GM20431 (cell line): ENCODE results near the gene DPCD.

Experiments used
- in situ Hi-C: fragments of 300-500 bp; cut with MseI, MboI; formaldehyde crosslinking; loops from one replicate; pipeline ENCODE4 v1.15.0; 2020; ENCODE audit warnings: low sequenced_read_pairs; ENCODE audit not compliant: unreplicated experiment

Gene DPCD

GRCh38 chr10:101566333-101567164 is 21.6 kb upstream of the DPCD start:
- in situ Hi-C loops = loop anchor here (25.0 kb wide), 1 partner anchor 354 kb away; no protein-coding TSS in a partner anchor

GRCh38 chr10:101567165-101568006 is 20.7 kb upstream of the DPCD start:
- in situ Hi-C loops = loop anchor here (25.0 kb wide), 1 partner anchor 355 kb away; no protein-coding TSS in a partner anchor

- in situ Hi-C loops = loop anchor here (25.0 kb wide), 1 partner anchor 356 kb away; no protein-coding TSS in a partner anchor
These were observed 19.9 kb upstream of the DPCD start for GRCh38 chr10:101568054-101568745.

GRCh38 chr10:101569323-101569621 is 18.8 kb upstream of the DPCD start:
- in situ Hi-C loops = loop anchor here (25.0 kb wide), 1 partner anchor 357 kb away; no protein-coding TSS in a partner anchor

GRCh38 chr10:101569622-101570427 is 18.3 kb upstream of the DPCD start:
- in situ Hi-C loops = loop anchor here (25.0 kb wide), 1 partner anchor 358 kb away; no protein-coding TSS in a partner anchor

GRCh38 chr10:101570428-101571270 is 17.5 kb upstream of the DPCD start:
- in situ Hi-C loops = loop anchor here (25.0 kb wide), 1 partner anchor 358 kb away; no protein-coding TSS in a partner anchor

GRCh38 chr10:101571271-101571925 is 16.7 kb upstream of the DPCD start:
- in situ Hi-C loops = loop anchor here (25.0 kb wide), 1 partner anchor 359 kb away; no protein-coding TSS in a partner anchor

GRCh38 chr10:101572126-101572525 is 16.0 kb upstream of the DPCD start:
- in situ Hi-C loops = loop anchor here (25.0 kb wide), 1 partner anchor 360 kb away; no protein-coding TSS in a partner anchor

GRCh38 chr10:101572785-101573184 is 15.3 kb upstream of the DPCD start:
- in situ Hi-C loops = loop anchor here (25.0 kb wide), 1 partner anchor 360 kb away; no protein-coding TSS in a partner anchor

- in situ Hi-C loops = loop anchor here (25.0 kb wide), 1 partner anchor 362 kb away; no protein-coding TSS in a partner anchor
These were observed 14.0 kb upstream of the DPCD start for GRCh38 chr10:101573885-101574753.

- in situ Hi-C loops = no loop called here
These were observed 13.0 kb upstream of the DPCD start for GRCh38 chr10:101575091-101575490.

GRCh38 chr10:101575580-101576210 is 12.4 kb upstream of the DPCD start:
- in situ Hi-C loops = no loop called here

GRCh38 chr10:101576211-101576863 is 11.8 kb upstream of the DPCD start:
- in situ Hi-C loops = no loop called here

GRCh38 chr10:101577121-101577871 is 10.8 kb upstream of the DPCD start:
- in situ Hi-C loops = no loop called here

- in situ Hi-C loops = no loop called here
These were observed 9.9 kb upstream of the DPCD start for GRCh38 chr10:101578192-101578591.
